ENCODE measurements around the gene IWS1. TPM values are rescaled to one million over a fixed set of nuclear protein-coding genes. Genes with fewer than 3 reads are reported as not detected.

IWS1 gene
- total RNA-seq, 2 experiments from 2014 or later = 52.3 to 53.7 TPM

DNA sequence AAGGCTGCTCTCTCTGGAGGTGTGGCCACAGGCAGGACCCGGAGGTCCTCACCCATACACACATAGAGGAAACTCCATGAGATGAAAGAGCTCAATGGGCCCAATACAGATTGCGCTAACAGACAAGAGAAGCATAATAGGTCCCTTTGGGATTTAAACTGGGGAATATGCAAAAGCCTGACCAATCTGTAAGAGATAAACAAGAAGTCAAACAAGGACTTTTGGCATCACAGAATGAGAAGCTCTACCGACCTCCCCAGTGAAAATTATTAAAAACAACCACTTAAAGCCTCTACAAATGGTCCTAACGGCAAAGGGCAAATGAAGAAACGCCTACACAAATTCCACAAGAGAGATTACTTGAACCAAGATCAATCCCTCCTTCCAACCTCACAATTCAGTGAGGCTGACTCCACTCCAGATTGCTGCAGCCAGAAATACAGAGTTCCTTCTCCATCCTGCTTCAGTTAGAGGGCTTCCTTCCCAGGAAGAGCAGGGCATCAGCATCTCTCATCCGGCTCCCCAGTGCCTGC lies 10.8 kb downstream of the IWS1 start:
- TF ChIP-seq, protein P1, sequence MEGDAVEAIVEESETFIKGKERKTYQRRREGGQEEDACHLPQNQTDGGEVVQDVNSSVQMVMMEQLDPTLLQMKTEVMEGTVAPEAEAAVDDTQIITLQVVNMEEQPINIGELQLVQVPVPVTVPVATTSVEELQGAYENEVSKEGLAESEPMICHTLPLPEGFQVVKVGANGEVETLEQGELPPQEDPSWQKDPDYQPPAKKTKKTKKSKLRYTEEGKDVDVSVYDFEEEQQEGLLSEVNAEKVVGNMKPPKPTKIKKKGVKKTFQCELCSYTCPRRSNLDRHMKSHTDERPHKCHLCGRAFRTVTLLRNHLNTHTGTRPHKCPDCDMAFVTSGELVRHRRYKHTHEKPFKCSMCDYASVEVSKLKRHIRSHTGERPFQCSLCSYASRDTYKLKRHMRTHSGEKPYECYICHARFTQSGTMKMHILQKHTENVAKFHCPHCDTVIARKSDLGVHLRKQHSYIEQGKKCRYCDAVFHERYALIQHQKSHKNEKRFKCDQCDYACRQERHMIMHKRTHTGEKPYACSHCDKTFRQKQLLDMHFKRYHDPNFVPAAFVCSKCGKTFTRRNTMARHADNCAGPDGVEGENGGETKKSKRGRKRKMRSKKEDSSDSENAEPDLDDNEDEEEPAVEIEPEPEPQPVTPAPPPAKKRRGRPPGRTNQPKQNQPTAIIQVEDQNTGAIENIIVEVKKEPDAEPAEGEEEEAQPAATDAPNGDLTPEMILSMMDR (IDR thresholded peaks at IDR 0.05) = no peak
- Mint-ChIP-seq H3K4me3 (no peak overlapping the region), H3K4me1 (ENCODE audit: low read depth) (peaks cover 72% of the 10 kb centered on the region), H3K27me3 (no peaks in the 10 kb centered on the region), H3K36me3 (ENCODE audit: low read depth) (peaks cover 60% of the 10 kb centered on the region), H3K9me3 (no peaks in the 10 kb centered on the region), H3K27ac (peak overlapping the region; percentile 6)
- DNase-seq = no peak
- CTCF ChIA-PET = interaction anchor here (0.6 to 1.8 kb wide), 3 partner anchors 8 to 100 kb away, joined by 3 to 4 read pairs (median 4); no protein-coding TSS in a partner anchor
- ATAC-seq = no peak
- POLR2A ChIA-PET = interaction anchor here (0.9 to 1.2 kb wide), 2 partner anchors 10 kb away, joined by 3 to 5 read pairs; no protein-coding TSS in a partner anchor
- intact Hi-C loops (cut with micrococcal nuclease) = no loop called here

DNA sequence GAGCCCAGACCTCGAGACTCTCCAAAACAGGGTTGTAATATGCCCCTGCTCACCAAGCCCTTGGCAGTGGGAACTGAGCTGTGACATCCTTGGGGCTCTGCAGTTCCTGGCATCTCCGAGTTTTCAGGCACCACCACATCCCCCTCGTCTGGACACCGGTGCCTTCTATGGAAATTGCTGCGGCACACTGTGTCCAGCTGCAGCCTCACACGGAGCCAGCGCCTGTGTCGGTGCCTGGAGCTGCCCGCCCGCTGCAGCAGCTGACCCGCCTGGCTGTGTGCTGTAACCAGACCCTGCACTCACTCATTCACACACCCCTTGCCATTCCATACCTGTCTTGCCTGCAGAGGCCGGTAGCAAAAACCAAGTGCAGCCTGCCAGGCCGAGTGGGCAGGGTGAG lies 11.8 kb downstream of the IWS1 start:
- POLR2A ChIA-PET = no interaction called here
- intact Hi-C loops (cut with micrococcal nuclease) = no loop called here
- H3K9me3 Mint-ChIP-seq = no peaks in the 10 kb centered on the region
- no peaks in the 10 kb centered on the region for H3K27me3 Mint-ChIP-seq
- H3K4me1 Mint-ChIP-seq (ENCODE audit: low read depth) = peaks cover 74% of the 10 kb centered on the region
- CTCF ChIA-PET = no interaction called here
- TF ChIP-seq, protein P1 (IDR thresholded peaks at IDR 0.05) = no peak
- H3K27ac Mint-ChIP-seq = no peak overlapping the region
- no peak for ATAC-seq
- H3K4me3 Mint-ChIP-seq = no peak overlapping the region
- H3K36me3 Mint-ChIP-seq (ENCODE audit: low read depth) = peaks cover 59% of the 10 kb centered on the region
- no peak for DNase-seq

DNA sequence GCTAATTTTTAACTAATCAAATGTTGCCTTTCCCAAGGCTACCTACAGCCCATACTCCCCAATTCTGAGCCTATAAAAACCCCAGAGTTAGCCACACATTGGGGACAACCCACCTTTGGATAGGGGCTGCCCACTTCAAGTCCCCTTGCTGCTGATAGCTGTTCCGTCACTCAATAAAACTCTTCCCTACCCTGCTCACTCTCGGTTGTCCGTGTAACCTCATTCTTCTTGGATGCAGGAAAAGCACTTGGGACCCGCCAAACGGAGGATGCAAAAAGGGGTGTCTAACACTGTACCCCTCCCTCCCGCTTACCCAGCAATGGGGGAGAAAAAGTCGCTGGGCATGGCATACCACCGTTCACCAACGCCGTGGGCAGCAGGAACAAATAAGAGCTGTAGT lies 12.2 kb downstream of the IWS1 start:
- CTCF ChIA-PET = no interaction called here
- Mint-ChIP-seq H3K9me3 (no peaks in the 10 kb centered on the region), H3K36me3 (ENCODE audit: low read depth) (peaks cover 58% of the 10 kb centered on the region), H3K27me3 (no peaks in the 10 kb centered on the region), H3K4me1 (ENCODE audit: low read depth) (peaks cover 75% of the 10 kb centered on the region), H3K27ac (no peak overlapping the region), H3K4me3 (no peak overlapping the region)
- TF ChIP-seq, protein P1 (IDR thresholded peaks at IDR 0.05) = no peak
- intact Hi-C loops (cut with micrococcal nuclease) = no loop called here
- no peak for DNase-seq
- no peak for ATAC-seq
- POLR2A ChIA-PET = no interaction called here

DNA sequence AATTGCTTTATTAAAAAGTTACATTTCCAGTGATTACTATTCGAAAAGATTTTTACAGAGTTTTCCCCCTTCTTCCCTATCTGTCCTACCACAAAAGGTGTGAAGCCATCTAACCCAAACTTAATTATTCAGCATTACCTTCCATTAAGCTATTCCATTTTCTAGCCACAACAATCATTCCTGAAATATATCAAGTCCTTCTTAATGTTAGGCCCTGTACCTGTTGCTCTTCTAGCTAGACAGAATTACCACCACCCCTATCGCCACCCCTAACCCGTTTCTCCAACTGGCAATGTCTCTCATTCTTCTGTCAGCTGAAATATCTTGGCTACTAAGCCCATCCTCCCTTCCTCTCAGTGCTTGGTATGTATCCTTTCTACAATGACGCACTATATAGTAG lies 13.9 kb downstream of the IWS1 start:
- Mint-ChIP-seq H3K36me3 (ENCODE audit: low read depth) (peaks cover 56% of the 10 kb centered on the region), H3K27me3 (no peaks in the 10 kb centered on the region), H3K27ac (peak overlapping the region; percentile 27), H3K9me3 (no peaks in the 10 kb centered on the region), H3K4me1 (ENCODE audit: low read depth) (peaks cover 81% of the 10 kb centered on the region), H3K4me3 (no peak overlapping the region)
- ChIA-PET CTCF (interaction anchor here (1.7 to 3.0 kb wide), 2 partner anchors 33 to 79 kb away, joined by 5 to 11 read pairs; no protein-coding TSS in a partner anchor), POLR2A (interaction anchor here (0.9 kb wide), 1 partner anchor 33 kb away, joined by 3 read pairs; no protein-coding TSS in a partner anchor)
- intact Hi-C loops (cut with micrococcal nuclease) = no loop called here
- TF ChIP-seq, protein P1 (IDR thresholded peaks at IDR 0.05) = no peak
- no peak for ATAC-seq
- DNase-seq = no peak

DNA sequence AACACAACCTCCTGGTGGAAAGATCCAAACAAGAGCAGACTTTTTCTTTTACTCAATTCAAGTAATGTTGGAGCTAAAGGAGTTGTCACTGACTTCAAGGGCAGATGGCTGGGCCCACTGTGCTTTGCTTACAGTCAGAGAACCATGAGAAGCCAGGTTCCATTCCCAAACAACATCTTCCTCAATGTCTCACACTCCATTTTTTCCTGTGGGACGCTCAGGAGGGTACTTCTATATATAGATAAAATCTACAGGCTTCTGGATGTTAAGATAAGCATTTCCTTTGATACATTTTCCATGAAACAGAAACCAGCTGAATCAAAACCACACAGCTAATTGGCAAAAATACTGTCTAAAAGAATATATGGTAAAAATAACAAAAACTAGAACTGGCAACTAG lies 14.4 kb downstream of the IWS1 start:
- Mint-ChIP-seq H3K4me3 (no peak overlapping the region), H3K27me3 (no peaks in the 10 kb centered on the region), H3K4me1 (ENCODE audit: low read depth) (peaks cover 78% of the 10 kb centered on the region), H3K9me3 (no peaks in the 10 kb centered on the region), H3K36me3 (ENCODE audit: low read depth) (peaks cover 51% of the 10 kb centered on the region), H3K27ac (peak overlapping the region; percentile 21)
- DNase-seq = no peak
- ATAC-seq = no peak
- ChIA-PET POLR2A (interaction anchor here (0.9 kb wide), 1 partner anchor 32 kb away, joined by 3 read pairs; no protein-coding TSS in a partner anchor), CTCF (interaction anchor here (1.7 to 3.0 kb wide), 2 partner anchors 33 to 79 kb away, joined by 5 to 11 read pairs; no protein-coding TSS in a partner anchor)
- intact Hi-C loops (cut with micrococcal nuclease) = no loop called here
- TF ChIP-seq, protein P1 (IDR thresholded peaks at IDR 0.05) = no peak
